CD4-positive, alpha-beta T cell treated with Interleukin-6 for 4 hours (primary cell): ENCODE data around the gene INSM1.
"Not testable (repeated sequence)": the region's sequence is repeated elsewhere in the genome, so short reads cannot be mapped to it uniquely, and the experiment has no call there.

ENCODE experiments used
- DNase-seq: peaks from one replicate; pipeline ENCODE4 v3.0.0-alpha.2; 2020; ENCODE audit warnings: mixed read lengths

INSM1 gene

GRCh38 chr20:20367575-20368417 lies at the start of gene INSM1:
TSS of gene INSM1 (plus strand) at chr20:20368104. CDS start at chr20:20368268, 164 bp downstream.
- no peak for DNase-seq

GRCh38 chr20:20318365-20319161 lies 49.3 kb upstream of the INSM1 start:
- no peak for DNase-seq

- no peak for DNase-seq
These were observed 46.8 kb upstream of the INSM1 start for GRCh38 chr20:20321134-20321533.

- DNase-seq, result no peak
These were observed 46.0 kb upstream of the INSM1 start for GRCh38 chr20:20321917-20322316.

- DNase-seq, result no peak
These were observed 45.0 kb upstream of the INSM1 start for GRCh38 chr20:20322912-20323311.

- DNase-seq, result no peak
These were observed 40.2 kb upstream of the INSM1 start for GRCh38 chr20:20327746-20328145.

- no peak for DNase-seq
These were observed 38.3 kb upstream of the INSM1 start for GRCh38 chr20:20329564-20329963.

GRCh38 chr20:20331156-20331555 lies 36.7 kb upstream of the INSM1 start:
- no peak for DNase-seq

- no peak for DNase-seq
These were observed 36.1 kb upstream of the INSM1 start for GRCh38 chr20:20331817-20332216.

GRCh38 chr20:20333866-20334265 lies 34.0 kb upstream of the INSM1 start:
- no peak for DNase-seq

GRCh38 chr20:20334489-20334888 lies 33.4 kb upstream of the INSM1 start:
- no peak for DNase-seq

GRCh38 chr20:20338133-20338730 lies 29.7 kb upstream of the INSM1 start:
- no peak for DNase-seq

- no peak for DNase-seq
These were observed 27.5 kb upstream of the INSM1 start for GRCh38 chr20:20340443-20340842.

GRCh38 chr20:20341371-20341770 lies 26.5 kb upstream of the INSM1 start:
- no peak for DNase-seq

- no peak for DNase-seq
These were observed 25.8 kb upstream of the INSM1 start for GRCh38 chr20:20342066-20342465.

- no peak for DNase-seq
These were observed 24.0 kb upstream of the INSM1 start for GRCh38 chr20:20343932-20344331.

- DNase-seq, result no peak
These were observed 23.4 kb upstream of the INSM1 start for GRCh38 chr20:20344476-20344875.

- DNase-seq, result no peak
These were observed 14.3 kb upstream of the INSM1 start for GRCh38 chr20:20353576-20353975.

GRCh38 chr20:20355503-20355902 lies 12.4 kb upstream of the INSM1 start:
- DNase-seq, result not testable (repeated sequence)

GRCh38 chr20:20358801-20359200 lies 9.1 kb upstream of the INSM1 start:
- no peak for DNase-seq

- DNase-seq, result no peak
These were observed 8.3 kb upstream of the INSM1 start for GRCh38 chr20:20359628-20360027.

GRCh38 chr20:20360464-20360863 lies 7.4 kb upstream of the INSM1 start:
- DNase-seq, result peak; percentile 19

- DNase-seq, result no peak
These were observed 5.0 kb upstream of the INSM1 start for GRCh38 chr20:20362774-20363433.
